ENCODE measurements around the gene MPC2. TPM values are rescaled to one million over a fixed set of nuclear protein-coding genes. Genes with fewer than 3 reads are reported as not detected.

The MPC2 gene
- total and polyA plus RNA-seq, 2 of the 8 experiments (the other 6 are each of a cell fraction or from before 2014, with no cell fraction given) = 18.6 to 40.9 TPM

- H4K8ac ChIP-seq (ENCODE audit: extremely low read depth, insufficient read depth, low read length) = no peak overlapping the region
- peaks cover 0 to 6% (median 3%) of the 10 kb centered on the region in 4 experiments; a peak in 4 of 7 replicates for H3K4me1 ChIP-seq (replicated peaks in 1 of 4; ENCODE audit: control insufficient read depth in 3 of 4, insufficient read depth in 4 of 4, low read length in 3 of 4)
- no peak overlapping the region for H2BK12ac ChIP-seq (ENCODE audit: low read depth, low read length)
- H4K20me1 ChIP-seq (replicated peaks in 1 of 2; ENCODE audit: control insufficient read depth in 1 of 2, insufficient read depth in 2 of 2, low read length in 2 of 2) = no peaks in the 10 kb centered on the region
- H3K36me3 ChIP-seq (ENCODE audit: control insufficient read depth in 2 of 4, insufficient read depth in 4 of 4, low read length in 3 of 4) = no peaks in the 10 kb centered on the region; a peak in 1 of 8 replicates
- DNase-seq (ENCODE audit: low read depth in 1 of 2, low spot score in 2 of 2) (no peak), FAIRE-seq (no peak)
- 96% methylated on average over 6 of the region's 6 CpGs; no CpG with 5 or more reads in 1 of the 2 experiments for WGBS, 2 experiments (ENCODE audit: extremely low coverage in 1 of 2, insufficient coverage in 1 of 2, insufficient read length in 1 of 2, insufficient replicate concordance in 2 of 2, low coverage in 1 of 2, low lambda C conversion rate in 2 of 2, missing lambda C conversion rate in 1 of 2)
- H2BK120ac ChIP-seq (replicated peaks; ENCODE audit: low read depth, low read length) = no peak overlapping the region
- TF ChIP-seq MAFK (IDR thresholded peaks at IDR 0.05; ENCODE audit: low read depth, low read length) (no peak), SAP30 (IDR thresholded peaks at IDR 0.05; ENCODE audit: insufficient read depth, insufficient replicate concordance, low read length) (no peak), GABPA (IDR thresholded peaks at IDR 0.05; ENCODE audit: borderline replicate concordance, insufficient read depth, low read length) (no peak), TCF12 (IDR thresholded peaks at IDR 0.05; ENCODE audit: low read depth, low read length) (no peak), NRF1 (IDR thresholded peaks at IDR 0.05; ENCODE audit: low read depth, low read length) (no peak), KDM1A (IDR thresholded peaks at IDR 0.05; ENCODE audit: borderline replicate concordance, low read length) (no peak)
- H4K91ac ChIP-seq (replicated peaks; ENCODE audit: insufficient read length, low read length) = no peak overlapping the region
- no peak overlapping the region for H4K5ac ChIP-seq (ENCODE audit: insufficient read length, low read depth, low read length)
- no peak overlapping the region for H3K56ac ChIP-seq (replicated peaks; ENCODE audit: insufficient read length, low read depth, low read length)
- peaks cover 13 to 17% of the 10 kb centered on the region in 2 experiments for H3K9me3 ChIP-seq (ENCODE audit: insufficient read depth in 2 of 2, low read depth in 1 of 2, low read length in 1 of 2)
- H3K27ac ChIP-seq (ENCODE audit: low read depth, low read length) = no peak overlapping the region
- H3K4me2 ChIP-seq (ENCODE audit: insufficient read depth in 1 of 2, low read depth in 2 of 2, low read length in 2 of 2) = no peak overlapping the region
- no peak overlapping the region for H3K18ac ChIP-seq (ENCODE audit: extremely low read depth, low read length)
- no peak overlapping the region for H3K14ac ChIP-seq (ENCODE audit: insufficient read length)
- H3K23ac ChIP-seq (ENCODE audit: insufficient read length) = no peak overlapping the region
- H2AK5ac ChIP-seq (ENCODE audit: low read depth, low read length) = no peak overlapping the region
- no peak overlapping the region for H3K4me3 ChIP-seq (ENCODE audit: extremely low read depth in 1 of 4, insufficient read depth in 2 of 4, low read depth in 3 of 4, low read length in 4 of 4)
- ChIA-PET CTCF (ENCODE audit: partially characterized antibody) (no interaction called here), POLR2A (ENCODE audit: partially characterized antibody) (no interaction called here)
- no peak overlapping the region for H2BK5ac ChIP-seq (ENCODE audit: low read depth, low read length)
- no peaks in the 10 kb centered on the region for H3K79me1 ChIP-seq (ENCODE audit: low read depth, low read length)
- H3K79me2 ChIP-seq (ENCODE audit: control insufficient read depth in 1 of 2, insufficient read depth in 2 of 2, low read length in 2 of 2) = no peaks in the 10 kb centered on the region
- H3K9ac ChIP-seq (replicated peaks in 1 of 4; ENCODE audit: extremely low read depth in 1 of 4, low read depth in 3 of 4, low read length in 3 of 4) = no peak overlapping the region
- H2AFZ ChIP-seq (ENCODE audit: low read length) = no peak overlapping the region
- no peak overlapping the region for H3K4ac ChIP-seq (replicated peaks; ENCODE audit: insufficient read length, low read depth, low read length)
- no peaks in the 10 kb centered on the region for H3K23me2 ChIP-seq (ENCODE audit: low read depth, low read length)
- H2BK15ac ChIP-seq (ENCODE audit: low read length) = no peak overlapping the region
- H2BK20ac ChIP-seq (ENCODE audit: low read length) = no peak overlapping the region
- no peaks in the 10 kb centered on the region for H3K27me3 ChIP-seq (replicated peaks in 1 of 4; ENCODE audit: control insufficient read depth in 3 of 4, extremely low read depth in 1 of 4, insufficient read depth in 3 of 4, low read length in 3 of 4)
Measured at GRCh38 chr1:167909691-167910180, 27.1 kb downstream of the MPC2 start.
